Spleen (tissue), 7 donors: ENCODE results near the gene CIT.

Experiments used
- POLR2A ChIP-seq, 3 donors: fragments of 450-650 bp; IDR thresholded peaks; one replicate each; pipeline ENCODE4 v1.5.1; 2017; ENCODE audit warnings: antibody characterized with exemption in 3 of 3, mild to moderate bottlenecking in 1 of 3
- POLR2AphosphoS5 ChIP-seq, 3 donors: sonication (generic); formaldehyde crosslinking; IDR thresholded peaks; one replicate each; pipeline ENCODE4 v1.5.1; 2017; ENCODE audit warnings: antibody characterized with exemption in 3 of 3
- TF ChIP-seq, protein P1 (sequence below), 11 experiments: fragments of 200-600 bp in 7 of 11; fragments of 450-650 bp in 4 of 11; sonication (generic) in 4 of 11; IDR thresholded peaks in 8 of 11; conservative IDR thresholded peaks in 3 of 11; 1 replicate in 7 of 11; 2 replicates in 4 of 11; pipeline versions ENCODE4 v1.4.0 to v1.8.0; 2016 to 2021; ENCODE audit warnings: antibody characterized with exemption in 11 of 11, inconsistent platforms in 4 of 11, mild to moderate bottlenecking in 1 of 11
- donor health status: DM: no; HTN: no; CAD: no; lungs with moderate emphysema.
- donor health status: DM: no; HTN: no; CAD: no.
- donor health status: DM: no; HTN: no; CAD: no.

DNA sequence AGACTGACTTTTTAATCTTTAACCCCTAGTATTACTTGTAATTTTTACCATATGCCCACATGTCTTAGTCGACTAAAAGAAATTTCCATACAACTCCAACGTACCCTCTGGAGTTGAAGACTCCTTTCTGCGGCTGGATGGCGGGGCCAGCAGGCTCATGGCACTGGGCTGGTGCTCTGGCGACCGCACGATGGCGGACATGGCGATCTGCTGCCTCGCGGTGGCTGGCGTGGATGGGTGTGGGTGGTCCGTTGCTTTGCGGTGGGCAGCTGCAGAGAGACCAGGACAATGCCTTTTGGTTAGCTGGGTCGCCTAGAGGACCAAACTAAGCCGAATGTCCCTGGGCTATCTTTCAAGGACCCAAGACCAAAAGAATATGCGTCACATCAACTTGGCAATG lies 159.0 kb downstream of the CIT start:
- TF ChIP-seq, protein P1, sequence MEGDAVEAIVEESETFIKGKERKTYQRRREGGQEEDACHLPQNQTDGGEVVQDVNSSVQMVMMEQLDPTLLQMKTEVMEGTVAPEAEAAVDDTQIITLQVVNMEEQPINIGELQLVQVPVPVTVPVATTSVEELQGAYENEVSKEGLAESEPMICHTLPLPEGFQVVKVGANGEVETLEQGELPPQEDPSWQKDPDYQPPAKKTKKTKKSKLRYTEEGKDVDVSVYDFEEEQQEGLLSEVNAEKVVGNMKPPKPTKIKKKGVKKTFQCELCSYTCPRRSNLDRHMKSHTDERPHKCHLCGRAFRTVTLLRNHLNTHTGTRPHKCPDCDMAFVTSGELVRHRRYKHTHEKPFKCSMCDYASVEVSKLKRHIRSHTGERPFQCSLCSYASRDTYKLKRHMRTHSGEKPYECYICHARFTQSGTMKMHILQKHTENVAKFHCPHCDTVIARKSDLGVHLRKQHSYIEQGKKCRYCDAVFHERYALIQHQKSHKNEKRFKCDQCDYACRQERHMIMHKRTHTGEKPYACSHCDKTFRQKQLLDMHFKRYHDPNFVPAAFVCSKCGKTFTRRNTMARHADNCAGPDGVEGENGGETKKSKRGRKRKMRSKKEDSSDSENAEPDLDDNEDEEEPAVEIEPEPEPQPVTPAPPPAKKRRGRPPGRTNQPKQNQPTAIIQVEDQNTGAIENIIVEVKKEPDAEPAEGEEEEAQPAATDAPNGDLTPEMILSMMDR (IDR thresholded peaks at IDR 0.05 in 8 of 11, conservative IDR thresholded peaks at IDR 0.05 in 3 of 11), result no peak
- no peak for TF ChIP-seq POLR2AphosphoS5 (IDR thresholded peaks at IDR 0.05)
- no peak for TF ChIP-seq POLR2A (IDR thresholded peaks at IDR 0.05)
